ES-I3 (cell line): ENCODE data around the gene C3orf22.
A peak's percentile ranks its signal among the peaks of the same experiment; 100 is the strongest.

Source experiments
- H3K36me3 ChIP-seq: 2 replicates; pipeline ENCODE4 v1.6.1; 2013; ENCODE audit warnings: mild to moderate bottlenecking, low read length, control low read depth, moderate library complexity; ENCODE audit not compliant: insufficient read depth
- H3K4me1 ChIP-seq: 2 replicates; pipeline ENCODE4 v1.6.1; 2013; ENCODE audit warnings: mild to moderate bottlenecking, control low read depth, low read length; ENCODE audit not compliant: insufficient read depth
- H3K9ac ChIP-seq: 2 replicates; pipeline ENCODE4 v1.6.1; 2013; ENCODE audit warnings: low read depth, mild to moderate bottlenecking, low read length, moderate library complexity
- H3K9me3 ChIP-seq: 2 replicates; pipeline ENCODE4 v1.6.1; 2013; ENCODE audit warnings: mild to moderate bottlenecking, low read length, moderate library complexity; ENCODE audit not compliant: control insufficient read depth, insufficient read depth

Gene C3orf22

GRCh38 chr3:126530171-126531050, 28.3 kb downstream of the C3orf22 start:
- Histone ChIP-seq H3K4me1 (no peaks in the 10 kb centered on the region), H3K36me3 (no peaks in the 10 kb centered on the region), H3K9me3 (no peaks in the 10 kb centered on the region), H3K9ac (no peak overlapping the region)

- no peaks in the 10 kb centered on the region for H3K36me3 ChIP-seq
- no peaks in the 10 kb centered on the region; the same call in 1 of the 2 replicates for H3K4me1 ChIP-seq
- H3K9me3 ChIP-seq: no peaks in the 10 kb centered on the region
- H3K9ac ChIP-seq: no peak overlapping the region
These were observed 29.1 kb downstream of the C3orf22 start for GRCh38 chr3:126529585-126530170.

- Histone ChIP-seq H3K9me3 (no peaks in the 10 kb centered on the region), H3K4me1 (no peaks in the 10 kb centered on the region; the same call in 1 of the 2 replicates), H3K9ac (no peak overlapping the region), H3K36me3 (no peaks in the 10 kb centered on the region)
These were observed 29.8 kb downstream of the C3orf22 start for GRCh38 chr3:126528800-126529541.

GRCh38 chr3:126528419-126528799, 30.3 kb downstream of the C3orf22 start:
- no peak overlapping the region for H3K9ac ChIP-seq
- no peaks in the 10 kb centered on the region for H3K36me3 ChIP-seq
- no peaks in the 10 kb centered on the region for H3K9me3 ChIP-seq
- no peaks in the 10 kb centered on the region; the same call in 1 of the 2 replicates for H3K4me1 ChIP-seq

GRCh38 chr3:126527455-126528211, 31.1 kb downstream of the C3orf22 start:
- no peaks in the 10 kb centered on the region for H3K36me3 ChIP-seq
- H3K9me3 ChIP-seq: no peaks in the 10 kb centered on the region
- no peaks in the 10 kb centered on the region; the same call in 1 of the 2 replicates for H3K4me1 ChIP-seq

GRCh38 chr3:126527006-126527405, 31.7 kb downstream of the C3orf22 start:
- Histone ChIP-seq H3K36me3 (no peaks in the 10 kb centered on the region), H3K9me3 (no peaks in the 10 kb centered on the region), H3K9ac (no peak overlapping the region), H3K4me1 (no peaks in the 10 kb centered on the region; the same call in 1 of the 2 replicates)

More at GRCh38 chr3:126527455-126528211, 31.1 kb downstream of the C3orf22 start:
- H3K9ac ChIP-seq: no peak overlapping the region

- H3K36me3 ChIP-seq: no peaks in the 10 kb centered on the region
- no peaks in the 10 kb centered on the region for H3K9me3 ChIP-seq
- H3K4me1 ChIP-seq: no peaks in the 10 kb centered on the region; the same call in 1 of the 2 replicates
- no peak overlapping the region for H3K9ac ChIP-seq
These were observed 32.1 kb downstream of the C3orf22 start for GRCh38 chr3:126526668-126527005.

GRCh38 chr3:126525853-126526667, 32.7 kb downstream of the C3orf22 start:
- Histone ChIP-seq H3K4me1 (no peaks in the 10 kb centered on the region; the same call in 1 of the 2 replicates), H3K9ac (no peak overlapping the region), H3K36me3 (no peaks in the 10 kb centered on the region), H3K9me3 (no peaks in the 10 kb centered on the region)

GRCh38 chr3:126525091-126525852, 33.5 kb downstream of the C3orf22 start:
- H3K9me3 ChIP-seq: no peaks in the 10 kb centered on the region
- no peaks in the 10 kb centered on the region for H3K36me3 ChIP-seq
- no peaks in the 10 kb centered on the region; the same call in 1 of the 2 replicates for H3K4me1 ChIP-seq
- peak overlapping the region; percentile 71; the same call in 1 of the 2 replicates for H3K9ac ChIP-seq

- Histone ChIP-seq H3K36me3 (no peaks in the 10 kb centered on the region), H3K4me1 (no peaks in the 10 kb centered on the region; the same call in 1 of the 2 replicates), H3K9me3 (no peaks in the 10 kb centered on the region), H3K9ac (peak overlapping the region; percentile 71)
These were observed 34.2 kb downstream of the C3orf22 start for GRCh38 chr3:126524429-126524988.

- Histone ChIP-seq H3K36me3 (no peaks in the 10 kb centered on the region), H3K9me3 (no peaks in the 10 kb centered on the region), H3K4me1 (no peaks in the 10 kb centered on the region; the same call in 1 of the 2 replicates), H3K9ac (peak within 1 kb of the TSS; percentile 71)
These were observed 34.8 kb downstream of the C3orf22 start, which contains the start of gene CHST13 for GRCh38 chr3:126523745-126524428. Gene CHST13, plus strand, starts transcription at chr3:126524155. Its CDS starts 178 bp downstream, at chr3:126524333.

- Histone ChIP-seq H3K4me1 (no peaks in the 10 kb centered on the region; the same call in 1 of the 2 replicates), H3K36me3 (no peaks in the 10 kb centered on the region)
These were observed 36.4 kb downstream of the C3orf22 start for GRCh38 chr3:126522363-126522788.

More at GRCh38 chr3:126522363-126522788, 36.4 kb downstream of the C3orf22 start:
- Histone ChIP-seq H3K9ac (no peak overlapping the region), H3K9me3 (no peaks in the 10 kb centered on the region)
